Astrocyte (in vitro differentiated cells and primary cell): ENCODE measurements around the gene PSMC2. TPM values are rescaled to one million over a fixed set of nuclear protein-coding genes. Genes with fewer than 3 reads are reported as not detected.
A peak's percentile ranks its signal among the peaks of the same experiment; 100 is the strongest.

Source experiments
- DNase-seq: peaks from one replicate; pipeline ENCODE4 v3.0.0-alpha.2; 2010; ENCODE audit warnings: low read depth
- FAIRE-seq: peaks from 2 replicates; lab custom pipeline; 2011; peaks lifted over from hg19 to GRCh38; lab: Jason Lieb, UNC
- H2AFZ ChIP-seq: 2 replicates; pipeline ENCODE4 v1.6.0; 2012; ENCODE audit warnings: low read depth, low read length, inconsistent platforms
- H3K27ac ChIP-seq: 2 replicates; pipeline ENCODE4 v1.5.1; 2011; ENCODE audit warnings: low read depth, low read length, inconsistent platforms
- H3K27me3 ChIP-seq: 2 replicates; pipeline ENCODE4 v1.6.0; 2011; ENCODE audit warnings: low read length, inconsistent platforms; ENCODE audit not compliant: insufficient read depth
- H3K36me3 ChIP-seq: 2 replicates; pipeline ENCODE4 v1.5.1; 2011; ENCODE audit warnings: low read length, inconsistent platforms; ENCODE audit not compliant: insufficient read depth
- H3K4me1 ChIP-seq: 2 replicates; pipeline ENCODE4 v1.5.1; 2011; ENCODE audit warnings: low read length, inconsistent platforms; ENCODE audit not compliant: insufficient read depth
- H3K4me2 ChIP-seq: 2 replicates; pipeline ENCODE4 v1.6.0; 2012; ENCODE audit warnings: low read length, inconsistent platforms
- H3K4me3 ChIP-seq: 2 replicates; pipeline ENCODE4 v1.5.1; 2011; ENCODE audit warnings: low read depth, mild to moderate bottlenecking, low read length, inconsistent platforms; ENCODE audit not compliant: insufficient read depth
- H3K79me2 ChIP-seq: 2 replicates; pipeline ENCODE4 v1.6.0; 2012; ENCODE audit warnings: mild to moderate bottlenecking, low read length, inconsistent platforms; ENCODE audit not compliant: insufficient read depth
- H3K9ac ChIP-seq: 2 replicates; pipeline ENCODE4 v1.6.0; 2012; ENCODE audit warnings: mild to moderate bottlenecking, low read length, inconsistent platforms
- H3K9me3 ChIP-seq: 2 replicates; pipeline ENCODE4 v1.5.1; 2012; ENCODE audit warnings: low read depth, mild to moderate bottlenecking, low read length, inconsistent platforms; ENCODE audit not compliant: insufficient read depth
- H4K20me1 ChIP-seq: 2 replicates; pipeline ENCODE4 v1.6.0; 2012; ENCODE audit warnings: low read length, inconsistent platforms; ENCODE audit not compliant: insufficient read depth
- H3K27ac Mint-ChIP-seq: one replicate; pipeline ENCODE4 v1.8.0; 2021; ENCODE audit warnings: mild to moderate bottlenecking, mixed read lengths; ENCODE audit not compliant: unreplicated experiment
- H3K27me3 Mint-ChIP-seq: one replicate; pipeline ENCODE4 v1.8.0; 2021; ENCODE audit warnings: low read depth, mixed read lengths; ENCODE audit not compliant: unreplicated experiment
- H3K36me3 Mint-ChIP-seq: one replicate; pipeline ENCODE4 v1.8.0; 2021; ENCODE audit warnings: low read depth, mixed read lengths; ENCODE audit not compliant: unreplicated experiment
- H3K4me1 Mint-ChIP-seq: one replicate; pipeline ENCODE4 v1.8.0; 2021; ENCODE audit warnings: low read depth, mixed read lengths; ENCODE audit not compliant: unreplicated experiment
- H3K4me3 Mint-ChIP-seq: one replicate; pipeline ENCODE4 v1.8.0; 2021; ENCODE audit warnings: mild to moderate bottlenecking, moderate library complexity, mixed read lengths; ENCODE audit not compliant: unreplicated experiment
- H3K9me3 Mint-ChIP-seq: one replicate; pipeline ENCODE4 v1.8.0; 2021; ENCODE audit warnings: mild to moderate bottlenecking, mixed read lengths; ENCODE audit not compliant: unreplicated experiment
- CTCF ChIP-seq: IDR thresholded peaks from 2 replicates; pipeline ENCODE4 v1.5.1; 2011; ENCODE audit warnings: low read depth, mild to moderate bottlenecking, inconsistent platforms, low read length, moderate library complexity; ENCODE audit not compliant: insufficient read depth
- EZH2 ChIP-seq: IDR thresholded peaks from 2 replicates; pipeline ENCODE4 v1.6.1; 2012; ENCODE audit warnings: mild to moderate bottlenecking, low read length, inconsistent platforms; ENCODE audit not compliant: insufficient read depth
- total RNA-seq: library from RNA; stranded (reverse); gene quantifications from 2 replicates; pipeline ENCODE4 v1.2.1, GENCODE V29; 2021

PSMC2 gene
- total RNA-seq, 1 donor from 2014 or later: 146 TPM

- Histone ChIP-seq H3K4me2 (peak within 1 kb of the TSS; percentile 93), H3K27me3 (no peaks in the 10 kb centered on the region), H3K36me3 (peaks cover 15% of the 10 kb centered on the region), H3K9ac (peak within 1 kb of the TSS; percentile 91), H3K27ac (peak within 1 kb of the TSS; percentile 86), H3K4me3 (peak within 1 kb of the TSS; percentile 82), H3K9me3 (no peaks in the 10 kb centered on the region), H3K4me1 (peaks cover 7% of the 10 kb centered on the region), H2AFZ (peak within 1 kb of the TSS; percentile 90), H3K79me2 (peaks cover 80% of the 10 kb centered on the region), H4K20me1 (peaks cover 31% of the 10 kb centered on the region)
- Mint-ChIP-seq H3K36me3 (peaks cover 8% of the 10 kb centered on the region), H3K4me3 (peak within 1 kb of the TSS; percentile 89), H3K27ac (peak within 1 kb of the TSS; percentile 91), H3K27me3 (no peaks in the 10 kb centered on the region), H3K9me3 (no peaks in the 10 kb centered on the region), H3K4me1 (peaks cover 17% of the 10 kb centered on the region)
- TF ChIP-seq CTCF (no peak), EZH2 (no peak)
- no peak for FAIRE-seq
- peak; percentile 89 for DNase-seq
Measured at GRCh38 chr7:103344453-103345149, 2.8 kb upstream of the PSMC2 start, which contains the start of gene DNAJC2. DNAJC2 (minus strand) TSS chr7:103344767; CDS start chr7:103344622, 145 bp downstream.

GRCh38 chr7:103346396-103346795 is 1.0 kb upstream of the PSMC2 start:
- no peak overlapping the region for H2AFZ ChIP-seq
- H3K9ac ChIP-seq: no peak overlapping the region
- H3K27me3 ChIP-seq: no peaks in the 10 kb centered on the region
- FAIRE-seq: no peak
- no peaks in the 10 kb centered on the region for H3K9me3 Mint-ChIP-seq
- H3K9me3 ChIP-seq: no peaks in the 10 kb centered on the region
- H3K36me3 ChIP-seq: peaks cover 7% of the 10 kb centered on the region
- H3K27ac ChIP-seq: no peak overlapping the region
- H3K36me3 Mint-ChIP-seq: no peaks in the 10 kb centered on the region
- peaks cover 32% of the 10 kb centered on the region for H4K20me1 ChIP-seq
- DNase-seq: no peak
- H3K4me2 ChIP-seq: peak overlapping the region; percentile 86
- H3K4me1 Mint-ChIP-seq: peaks cover 13% of the 10 kb centered on the region
- no peak overlapping the region for H3K4me3 ChIP-seq
- TF ChIP-seq EZH2: no peak
- no peak for TF ChIP-seq CTCF
- no peak overlapping the region for H3K4me3 Mint-ChIP-seq
- peaks cover 80% of the 10 kb centered on the region for H3K79me2 ChIP-seq
- no peaks in the 10 kb centered on the region for H3K27me3 Mint-ChIP-seq
- H3K4me1 ChIP-seq: peaks cover 7% of the 10 kb centered on the region
- no peak overlapping the region for H3K27ac Mint-ChIP-seq

- H4K20me1 ChIP-seq: peaks cover 44% of the 10 kb centered on the region
- H3K4me2 ChIP-seq: peak overlapping the region; percentile 86
- peak overlapping the region; percentile 94 for H3K27ac ChIP-seq
- H3K4me1 ChIP-seq: peaks cover 7% of the 10 kb centered on the region
- Mint-ChIP-seq H3K27ac (no peak overlapping the region), H3K4me1 (peaks cover 10% of the 10 kb centered on the region), H3K27me3 (no peaks in the 10 kb centered on the region), H3K9me3 (no peaks in the 10 kb centered on the region), H3K36me3 (no peaks in the 10 kb centered on the region), H3K4me3 (peak overlapping the region; percentile 98)
- H3K27me3 ChIP-seq: no peaks in the 10 kb centered on the region
- H3K9ac ChIP-seq: peak overlapping the region; percentile 99
- no peaks in the 10 kb centered on the region for H3K9me3 ChIP-seq
- FAIRE-seq (no peak), DNase-seq (no peak)
- H3K79me2 ChIP-seq: peaks cover 80% of the 10 kb centered on the region
- H3K36me3 ChIP-seq: peaks cover 8% of the 10 kb centered on the region
- peak overlapping the region; percentile 98 for H3K4me3 ChIP-seq
- no peak for TF ChIP-seq CTCF
- no peak overlapping the region for H2AFZ ChIP-seq
Measured at GRCh38 chr7:103348452-103348851, 1.0 kb downstream of the PSMC2 start.
